Esophagus squamous epithelium (tissue), 4 donors: ENCODE data around the gene PLXNB2.

Experiments used
- POLR2A ChIP-seq, 4 donors: fragments of 450-650 bp; IDR thresholded peaks; one replicate each; pipeline ENCODE4 v1.6.1; 2017; ENCODE audit warnings: antibody characterized with exemption in 4 of 4, mild to moderate bottlenecking in 4 of 4, moderate library complexity in 3 of 4
- TF ChIP-seq, protein P1 (sequence below), 6 experiments: fragments of 450-650 bp in 4 of 6; fragments of 200-600 bp in 2 of 6; sonication (generic) in 2 of 6; IDR thresholded peaks; one replicate each; pipeline ENCODE4 v1.5.1; 2016 to 2019; ENCODE audit warnings: antibody characterized with exemption in 6 of 6, mild to moderate bottlenecking in 4 of 6, moderate library complexity in 4 of 6

GRCh38 chr22:50320671-50321325, 13.4 kb upstream of the PLXNB2 start:
- TF ChIP-seq, protein P1, sequence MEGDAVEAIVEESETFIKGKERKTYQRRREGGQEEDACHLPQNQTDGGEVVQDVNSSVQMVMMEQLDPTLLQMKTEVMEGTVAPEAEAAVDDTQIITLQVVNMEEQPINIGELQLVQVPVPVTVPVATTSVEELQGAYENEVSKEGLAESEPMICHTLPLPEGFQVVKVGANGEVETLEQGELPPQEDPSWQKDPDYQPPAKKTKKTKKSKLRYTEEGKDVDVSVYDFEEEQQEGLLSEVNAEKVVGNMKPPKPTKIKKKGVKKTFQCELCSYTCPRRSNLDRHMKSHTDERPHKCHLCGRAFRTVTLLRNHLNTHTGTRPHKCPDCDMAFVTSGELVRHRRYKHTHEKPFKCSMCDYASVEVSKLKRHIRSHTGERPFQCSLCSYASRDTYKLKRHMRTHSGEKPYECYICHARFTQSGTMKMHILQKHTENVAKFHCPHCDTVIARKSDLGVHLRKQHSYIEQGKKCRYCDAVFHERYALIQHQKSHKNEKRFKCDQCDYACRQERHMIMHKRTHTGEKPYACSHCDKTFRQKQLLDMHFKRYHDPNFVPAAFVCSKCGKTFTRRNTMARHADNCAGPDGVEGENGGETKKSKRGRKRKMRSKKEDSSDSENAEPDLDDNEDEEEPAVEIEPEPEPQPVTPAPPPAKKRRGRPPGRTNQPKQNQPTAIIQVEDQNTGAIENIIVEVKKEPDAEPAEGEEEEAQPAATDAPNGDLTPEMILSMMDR (IDR thresholded peaks at IDR 0.05) = no peak
- no peak for TF ChIP-seq POLR2A (IDR thresholded peaks at IDR 0.05)
